ENCODE data around the gene SLC30A5. TPM values are rescaled to one million over a fixed set of nuclear protein-coding genes. Genes with fewer than 3 reads are reported as not detected.
"Not testable (repeated sequence)": the region's sequence is repeated elsewhere in the genome, so short reads cannot be mapped to it uniquely, and the experiment has no call there.

Gene SLC30A5
- total RNA-seq, 4 donors from 2014 or later, result 22.0 to 43.9 (median 40.0) TPM

- H3K36me3 ChIP-seq, result no peaks in the 10 kb centered on the region
- no peaks in the 10 kb centered on the region for H3K27me3 ChIP-seq
- no peaks in the 10 kb centered on the region for H3K9me3 ChIP-seq
- no peak overlapping the region for H3K27ac ChIP-seq
- DNase-seq (ENCODE audit: low spot score in 2 of 2), result no peak
- H3K4me3 ChIP-seq, result no peak overlapping the region
- WGBS, result 89% methylated on average over 2 of the region's 2 CpGs
- H3K4me1 ChIP-seq, result no peaks in the 10 kb centered on the region
- TF ChIP-seq CTCF (IDR thresholded peaks at IDR 0.05) (no peak), POLR2A (IDR thresholded peaks at IDR 0.05) (no peak), EP300 (IDR thresholded peaks at IDR 0.05) (no peak), POLR2AphosphoS5 (IDR thresholded peaks at IDR 0.05) (no peak)
These were observed 8.9 kb upstream of the SLC30A5 start for GRCh38 chr5:69084903-69085302.

- Histone ChIP-seq H3K27me3 (no peaks in the 10 kb centered on the region), H3K27ac (no peak overlapping the region), H3K36me3 (no peaks in the 10 kb centered on the region), H3K4me1 (no peaks in the 10 kb centered on the region), H3K4me3 (no peak overlapping the region), H3K9me3 (no peaks in the 10 kb centered on the region)
- 79% methylated on average over 5 of the region's 5 CpGs for WGBS
- TF ChIP-seq CTCF (IDR thresholded peaks at IDR 0.05), result no peak
- no peak for TF ChIP-seq POLR2AphosphoS5 (IDR thresholded peaks at IDR 0.05)
- TF ChIP-seq POLR2A (IDR thresholded peaks at IDR 0.05), result no peak
- no peak for TF ChIP-seq EP300 (IDR thresholded peaks at IDR 0.05)
- no peak for DNase-seq (ENCODE audit: low spot score in 2 of 2)
These were observed 7.6 kb upstream of the SLC30A5 start for GRCh38 chr5:69086206-69086605.

- not testable (repeated sequence) for H3K36me3 ChIP-seq; DNase-seq (ENCODE audit: low spot score in 2 of 2); H3K4me1 ChIP-seq; H3K27ac ChIP-seq; H3K4me3 ChIP-seq; H3K27me3 ChIP-seq; H3K9me3 ChIP-seq
- 97% methylated on average over 7 of the region's 7 CpGs for WGBS
These were observed 5.8 kb upstream of the SLC30A5 start for GRCh38 chr5:69088006-69088405.

- no peak for DNase-seq (ENCODE audit: low spot score in 2 of 2)
- no peaks in the 10 kb centered on the region for H3K27me3 ChIP-seq
- no peaks in the 10 kb centered on the region for H3K36me3 ChIP-seq
- H3K4me3 ChIP-seq, result no peak overlapping the region
- 80% methylated on average over 3 of the region's 3 CpGs for WGBS
- H3K27ac ChIP-seq, result no peak overlapping the region
- no peak for TF ChIP-seq EP300 (IDR thresholded peaks at IDR 0.05)
- TF ChIP-seq CTCF (IDR thresholded peaks at IDR 0.05), result no peak
- TF ChIP-seq POLR2AphosphoS5 (IDR thresholded peaks at IDR 0.05), result no peak
- TF ChIP-seq POLR2A (IDR thresholded peaks at IDR 0.05), result no peak
- peaks cover 10% of the 10 kb centered on the region for H3K4me1 ChIP-seq
- H3K9me3 ChIP-seq, result no peaks in the 10 kb centered on the region
These were observed 3.7 kb upstream of the SLC30A5 start for GRCh38 chr5:69090158-69090557.

GRCh38 chr5:69091771-69092170, 2.0 kb upstream of the SLC30A5 start:
- no peak overlapping the region for H3K27ac ChIP-seq
- H3K4me3 ChIP-seq, result no peak overlapping the region
- no peaks in the 10 kb centered on the region for H3K9me3 ChIP-seq
- TF ChIP-seq POLR2AphosphoS5 (IDR thresholded peaks at IDR 0.05), result no peak
- no peak for TF ChIP-seq POLR2A (IDR thresholded peaks at IDR 0.05)
- TF ChIP-seq EP300 (IDR thresholded peaks at IDR 0.05), result no peak
- no peak for TF ChIP-seq CTCF (IDR thresholded peaks at IDR 0.05)
- no peak for DNase-seq (ENCODE audit: low spot score in 2 of 2)
- H3K27me3 ChIP-seq, result no peaks in the 10 kb centered on the region
- 94% methylated on average over 6 of the region's 6 CpGs for WGBS
- H3K36me3 ChIP-seq, result peaks cover 5% of the 10 kb centered on the region
- H3K4me1 ChIP-seq, result peaks cover 13% of the 10 kb centered on the region

GRCh38 chr5:69092969-69093368, 845 bp upstream of the SLC30A5 start:
- Histone ChIP-seq H3K4me1 (peaks cover 13% of the 10 kb centered on the region), H3K36me3 (peaks cover 9% of the 10 kb centered on the region), H3K9me3 (no peaks in the 10 kb centered on the region), H3K4me3 (no peak overlapping the region), H3K27me3 (no peaks in the 10 kb centered on the region), H3K27ac (no peak overlapping the region)
- TF ChIP-seq CTCF (IDR thresholded peaks at IDR 0.05), result no peak
- DNase-seq (ENCODE audit: low spot score in 2 of 2), result no peak
- WGBS, result 87% methylated on average over 6 of the region's 6 CpGs

All from suprapubic skin (tissue), 4 donors.